Measurements from ENCODE around the gene IMMP2L.

Gene IMMP2L

DNA sequence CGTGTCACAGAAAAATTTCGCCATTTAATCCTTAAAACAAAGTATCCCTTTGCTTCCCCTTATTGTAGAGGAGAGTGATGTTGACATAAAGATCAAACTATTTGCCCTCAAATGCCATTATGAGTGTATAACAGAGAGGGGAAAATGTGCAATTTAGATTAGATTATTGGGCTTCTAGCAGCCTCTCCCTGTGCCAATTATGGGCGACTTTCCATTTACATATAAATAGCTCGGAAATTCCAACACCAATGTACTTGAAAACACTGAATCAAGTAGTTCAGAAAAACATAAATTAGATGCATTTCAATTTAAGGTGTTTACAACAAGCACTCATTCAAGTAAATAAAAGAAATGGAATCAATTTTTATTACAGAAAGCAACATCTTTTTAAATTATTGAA, 535.9 kb downstream of the IMMP2L start:
- H3K27ac ChIP-seq = no peak overlapping the region
- TF ChIP-seq, protein P1, sequence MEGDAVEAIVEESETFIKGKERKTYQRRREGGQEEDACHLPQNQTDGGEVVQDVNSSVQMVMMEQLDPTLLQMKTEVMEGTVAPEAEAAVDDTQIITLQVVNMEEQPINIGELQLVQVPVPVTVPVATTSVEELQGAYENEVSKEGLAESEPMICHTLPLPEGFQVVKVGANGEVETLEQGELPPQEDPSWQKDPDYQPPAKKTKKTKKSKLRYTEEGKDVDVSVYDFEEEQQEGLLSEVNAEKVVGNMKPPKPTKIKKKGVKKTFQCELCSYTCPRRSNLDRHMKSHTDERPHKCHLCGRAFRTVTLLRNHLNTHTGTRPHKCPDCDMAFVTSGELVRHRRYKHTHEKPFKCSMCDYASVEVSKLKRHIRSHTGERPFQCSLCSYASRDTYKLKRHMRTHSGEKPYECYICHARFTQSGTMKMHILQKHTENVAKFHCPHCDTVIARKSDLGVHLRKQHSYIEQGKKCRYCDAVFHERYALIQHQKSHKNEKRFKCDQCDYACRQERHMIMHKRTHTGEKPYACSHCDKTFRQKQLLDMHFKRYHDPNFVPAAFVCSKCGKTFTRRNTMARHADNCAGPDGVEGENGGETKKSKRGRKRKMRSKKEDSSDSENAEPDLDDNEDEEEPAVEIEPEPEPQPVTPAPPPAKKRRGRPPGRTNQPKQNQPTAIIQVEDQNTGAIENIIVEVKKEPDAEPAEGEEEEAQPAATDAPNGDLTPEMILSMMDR (conservative IDR thresholded peaks at IDR 0.05) = no peak

DNA sequence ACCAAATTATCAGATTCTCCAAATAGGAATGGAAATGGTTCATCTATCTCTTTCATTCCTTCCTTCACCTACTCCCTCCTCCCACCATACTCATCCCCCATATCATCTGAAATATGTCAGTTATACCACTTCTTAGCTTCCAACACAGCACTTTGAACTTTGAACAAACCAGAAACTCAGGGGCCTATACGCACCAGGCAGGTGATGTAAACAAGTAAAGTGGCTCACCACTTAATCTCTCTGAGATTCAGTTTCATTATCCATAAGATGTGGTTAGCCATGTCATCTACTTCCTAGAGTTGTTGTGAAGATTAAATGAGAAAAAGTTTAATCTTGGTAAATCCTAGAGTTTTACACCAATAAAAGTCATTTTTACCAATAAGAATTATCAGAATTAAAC, 537.3 kb downstream of the IMMP2L start:
- TF ChIP-seq, protein P1 (conservative IDR thresholded peaks at IDR 0.05) = no peak

DNA sequence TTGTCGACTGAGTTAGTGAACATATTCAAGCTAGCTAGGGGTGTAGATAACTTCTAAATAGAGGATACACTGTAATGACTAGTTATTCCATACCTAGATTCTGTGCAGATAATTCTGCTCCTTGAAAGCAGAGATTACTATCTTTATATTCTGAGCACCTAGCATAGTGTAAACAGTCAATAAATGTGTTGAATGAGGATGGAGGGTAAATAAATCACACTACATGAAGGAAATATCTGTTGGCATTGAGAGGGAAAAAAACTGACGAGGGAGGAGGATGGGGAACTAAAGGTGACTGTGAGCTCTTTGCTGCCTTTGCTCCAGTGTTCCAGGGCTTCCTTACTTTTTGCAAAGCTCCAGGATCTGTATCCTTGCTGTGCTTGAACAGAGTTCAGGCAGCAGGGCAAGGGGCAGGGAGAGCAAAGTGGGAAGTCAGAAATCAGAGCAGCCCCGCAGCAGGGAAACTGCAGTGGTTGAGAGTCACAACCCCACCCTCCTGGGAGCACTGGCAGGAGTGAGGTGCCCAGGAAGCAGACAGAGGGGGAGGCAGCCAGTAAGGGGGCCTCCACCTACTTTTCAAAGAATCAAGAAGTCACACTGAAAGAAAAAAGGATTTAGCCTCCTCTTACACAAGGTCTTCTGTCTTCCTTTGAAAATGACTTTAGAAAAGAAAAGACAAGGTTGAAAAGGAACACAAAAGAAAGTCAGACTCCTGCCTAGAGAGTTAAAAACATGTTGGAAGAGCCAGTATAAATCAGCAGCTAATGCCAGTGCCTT, 543.1 kb downstream of the IMMP2L start:
- TF ChIP-seq, protein P1 (conservative IDR thresholded peaks at IDR 0.05) = no peak
- H3K27ac ChIP-seq = peak overlapping the region; percentile 50

More for the DNA sequence above, 537.3 kb downstream of the IMMP2L start:
- H3K27ac ChIP-seq = no peak overlapping the region

DNA sequence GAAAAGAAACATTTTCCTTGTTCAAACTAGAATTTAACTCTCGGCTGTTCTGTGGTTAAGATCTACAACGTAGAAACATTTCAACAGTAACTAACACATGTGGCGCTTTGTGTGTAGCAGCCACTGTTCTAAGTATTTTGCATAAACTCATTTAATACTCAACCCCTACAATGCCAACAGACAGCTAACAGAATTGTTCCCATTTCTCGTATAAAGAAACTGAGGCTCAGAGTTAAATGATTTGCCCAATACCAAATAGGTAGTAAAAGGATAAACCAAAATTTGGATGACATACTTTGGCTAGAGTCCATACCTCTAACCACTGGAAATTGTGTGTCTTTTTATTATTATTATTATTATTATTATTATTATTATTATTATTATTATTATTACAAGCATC, 543.8 kb downstream of the IMMP2L start:
- TF ChIP-seq, protein P1 (conservative IDR thresholded peaks at IDR 0.05) = no peak
- H3K27ac ChIP-seq = no peak overlapping the region

DNA sequence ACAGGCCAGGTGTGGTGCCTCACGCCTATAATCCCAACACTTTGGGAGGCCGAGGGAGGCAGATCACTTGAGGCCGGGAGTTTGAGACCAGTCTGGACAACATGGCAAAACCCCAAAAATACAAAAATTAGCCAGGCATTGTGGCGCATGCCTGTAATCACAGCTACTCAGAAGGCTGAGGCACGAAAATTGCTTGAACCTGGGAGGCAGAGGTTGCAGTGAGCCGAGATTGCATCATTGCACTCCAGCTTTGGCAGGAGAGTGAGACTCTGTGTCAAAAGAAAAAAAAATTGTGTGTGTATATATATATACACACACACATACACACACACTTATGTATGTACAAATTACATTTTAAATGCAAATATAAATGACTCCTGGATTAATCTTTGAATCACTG, 548.2 kb downstream of the IMMP2L start:
- TF ChIP-seq, protein P1 (conservative IDR thresholded peaks at IDR 0.05) = no peak
- H3K27ac ChIP-seq = no peak overlapping the region

DNA sequence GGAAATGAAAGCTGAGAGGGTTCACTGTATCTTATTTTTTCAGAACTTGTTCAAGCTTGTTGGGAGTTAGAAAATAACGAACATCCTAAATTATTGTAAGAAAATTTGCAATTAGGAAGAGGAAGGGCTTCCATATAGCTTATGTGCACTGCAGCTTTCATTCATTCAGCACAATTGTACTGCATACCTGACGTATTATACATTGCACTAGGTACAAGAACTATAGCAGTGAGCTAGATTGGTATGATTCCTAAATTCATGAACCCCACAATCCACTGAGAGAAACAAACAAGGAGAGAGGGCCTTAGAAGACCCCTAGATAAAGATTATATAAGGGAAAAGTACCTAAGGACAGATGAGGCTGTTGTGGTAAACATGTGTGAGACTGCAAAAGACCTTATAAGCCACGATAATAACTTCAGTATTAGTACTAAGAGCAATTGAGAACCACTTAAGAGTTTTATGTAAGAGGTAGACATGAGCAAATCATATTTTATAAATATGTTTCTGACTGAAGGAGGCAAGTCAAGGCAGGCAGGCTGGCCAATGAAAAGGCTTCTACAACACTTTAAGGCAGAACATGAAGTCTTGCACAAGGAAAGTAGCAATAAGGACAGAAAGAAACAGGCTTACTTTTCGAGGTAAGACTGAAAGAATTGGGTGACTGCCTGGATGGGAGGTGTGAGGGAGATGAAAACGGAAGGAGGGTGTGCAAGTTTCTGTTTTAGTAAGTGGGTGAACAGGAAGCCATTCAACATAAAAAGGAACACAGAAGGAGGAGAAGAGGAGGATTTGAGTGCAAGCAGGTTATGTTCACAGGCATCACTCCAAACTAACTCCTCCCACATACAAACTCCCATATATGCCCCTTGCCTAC, 549.3 kb downstream of the IMMP2L start:
- no peak overlapping the region for H3K27ac ChIP-seq
- TF ChIP-seq, protein P1 (conservative IDR thresholded peaks at IDR 0.05) = no peak

DNA sequence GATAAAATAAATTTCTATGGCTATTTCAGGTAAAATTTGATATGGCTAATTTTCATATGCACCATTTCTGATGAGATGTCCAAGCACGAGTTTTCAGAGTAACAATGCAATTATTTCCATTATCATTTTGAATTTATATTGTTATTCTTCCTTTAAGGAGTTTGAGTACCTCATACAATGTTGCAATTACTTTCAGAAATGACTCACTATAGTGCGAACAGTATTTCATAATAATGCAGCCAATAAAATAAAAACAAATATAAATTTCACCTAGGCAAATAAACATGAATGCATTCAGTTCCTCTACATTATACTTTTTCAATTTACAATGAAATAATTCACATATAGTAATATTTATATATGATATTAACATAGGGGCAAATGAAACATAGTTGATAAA, 550.1 kb downstream of the IMMP2L start:
- TF ChIP-seq, protein P1 (conservative IDR thresholded peaks at IDR 0.05) = no peak
- no peak overlapping the region for H3K27ac ChIP-seq
